ENCODE results near the gene PATZ1. TPM values are rescaled to one million over a fixed set of nuclear protein-coding genes. Genes with fewer than 3 reads are reported as not detected.
A peak's percentile ranks its signal among the peaks of the same experiment; 100 is the strongest.

The PATZ1 gene
- total and polyA plus RNA-seq, 2 experiments from 2014 or later = 23.2 to 56.8 TPM

DNA sequence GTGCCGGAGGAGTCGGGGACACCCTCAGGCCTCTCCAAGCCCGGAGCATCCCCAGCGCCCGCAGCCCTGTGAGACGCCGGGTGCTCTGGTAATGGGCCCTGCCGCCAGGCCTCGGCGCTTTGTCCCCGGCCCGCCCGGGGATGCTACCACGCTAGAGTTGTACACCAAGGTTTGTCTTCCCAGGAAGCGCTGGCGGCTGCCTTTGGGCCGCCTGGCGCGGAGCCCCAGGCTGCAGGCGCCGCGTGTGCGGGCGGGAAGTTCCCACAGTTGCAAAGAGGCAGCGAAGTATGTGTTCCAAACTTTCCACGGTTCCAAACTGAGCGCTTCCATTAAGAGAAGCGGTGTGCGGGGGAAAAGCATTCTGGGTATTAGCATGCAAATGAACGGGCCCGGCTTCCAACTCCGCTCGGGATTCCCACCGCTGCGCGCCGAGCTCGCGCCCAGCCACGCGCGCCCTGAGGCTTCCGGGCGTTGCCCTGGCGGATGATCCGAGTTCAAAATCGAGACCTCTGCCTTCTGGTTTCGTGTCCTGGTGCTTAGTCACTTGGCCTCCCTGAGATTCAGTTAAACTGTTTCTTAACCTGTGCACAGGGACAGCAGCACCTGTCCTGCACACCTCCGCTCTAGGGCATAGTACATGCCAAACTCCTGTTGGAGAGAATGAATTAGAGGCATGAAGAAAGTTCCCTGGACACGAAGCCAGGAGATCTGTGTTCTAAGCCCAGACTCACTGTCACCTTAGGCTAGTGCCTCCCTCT, 1.3 kb upstream of the PATZ1 start:
- H3K4me1 ChIP-seq (ENCODE audit: insufficient read depth) = peaks cover 15% of the 10 kb centered on the region
- peaks cover 32% of the 10 kb centered on the region for H3K4me1 Mint-ChIP-seq
- H3K36me3 ChIP-seq (ENCODE audit: insufficient read depth) = no peaks in the 10 kb centered on the region
- H3K9me2 ChIP-seq (ENCODE audit: insufficient read depth) = no peaks in the 10 kb centered on the region
- H3K27ac ChIP-seq (ENCODE audit: low read depth) = peak overlapping the region; percentile 99
- peaks cover 24% of the 10 kb centered on the region for H3K27me3 Mint-ChIP-seq (ENCODE audit: insufficient read depth, low read depth, poor library complexity)
- peak overlapping the region; percentile 83; the same call in 1 of the 2 replicates for H2AFZ ChIP-seq
- peaks cover 18% of the 10 kb centered on the region for H3F3A ChIP-seq (replicated peaks; ENCODE audit: low read depth)
- H3K4me2 ChIP-seq = peak overlapping the region; percentile 98
- ATAC-seq (peak; percentile 20), DNase-seq (ENCODE audit: low spot score) (peak; percentile 87)
- H3K9me3 Mint-ChIP-seq = no peaks in the 10 kb centered on the region; the same call in 2 of the 3 replicates
- H3K4me3 ChIP-seq = peak overlapping the region; percentile 95
- no peaks in the 10 kb centered on the region for H3K27me3 ChIP-seq (ENCODE audit: insufficient read depth)
- H3K4me3 Mint-ChIP-seq = peak overlapping the region; percentile 88
- H3K79me2 ChIP-seq (replicated peaks; ENCODE audit: insufficient read depth) = peaks cover 25% of the 10 kb centered on the region
- H3K27ac Mint-ChIP-seq = peak overlapping the region; percentile 95
- H4K20me1 ChIP-seq (replicated peaks; ENCODE audit: insufficient read depth) = no peaks in the 10 kb centered on the region
- peaks cover 31% of the 10 kb centered on the region for H3K36me3 Mint-ChIP-seq (ENCODE audit: low read depth)
- TF ChIP-seq POLR2AphosphoS5 (IDR thresholded peaks at IDR 0.05; ENCODE audit: low read depth) = peak; percentile 50; the same call in 1 of the 2 replicates
- no peak for TF ChIP-seq STAT1 (IDR thresholded peaks at IDR 0.05; ENCODE audit: unreplicated experiment)
- TF ChIP-seq ZNF331 (CRISPR knock-in tag; IDR thresholded peaks at IDR 0.05; ENCODE audit: low read depth) = no peak

DNA sequence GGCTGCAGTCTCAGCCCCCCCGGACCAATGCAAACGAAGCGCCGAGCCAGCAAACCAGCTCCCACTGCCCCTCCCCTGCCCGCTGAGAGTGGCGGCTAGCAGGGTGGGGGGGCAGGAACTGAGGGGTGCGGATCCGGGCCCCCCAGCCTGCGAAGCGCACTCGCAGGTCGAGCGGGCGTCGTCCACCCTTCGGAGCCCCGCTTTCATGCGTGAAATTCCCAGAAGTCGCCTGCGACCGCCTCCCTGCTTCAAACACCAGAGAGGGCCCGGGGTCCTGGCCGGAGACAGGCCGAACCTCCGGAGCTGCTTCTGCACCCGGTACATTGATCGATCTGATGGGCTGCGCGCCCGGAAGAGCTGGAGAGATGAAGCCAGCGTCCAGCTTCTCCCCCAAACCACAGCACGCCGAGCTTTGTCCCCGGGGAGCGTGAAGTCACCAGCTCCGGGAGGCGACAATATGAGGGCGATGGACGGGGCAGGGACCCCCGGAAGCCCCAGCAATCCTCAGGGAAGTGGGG, 646 bp upstream of the PATZ1 start:
- H3K27me3 Mint-ChIP-seq (ENCODE audit: insufficient read depth, low read depth, poor library complexity) = peaks cover 24% of the 10 kb centered on the region
- no peaks in the 10 kb centered on the region for H3K9me2 ChIP-seq (ENCODE audit: insufficient read depth)
- no peak overlapping the region; the same call in 1 of the 2 replicates for H2AFZ ChIP-seq
- H3K27me3 ChIP-seq (ENCODE audit: insufficient read depth) = no peaks in the 10 kb centered on the region
- 0 out of 2 replicates have a peak, but pooled peaks cover 4% of the 10 kb centered on the region for H4K20me1 ChIP-seq (replicated peaks; ENCODE audit: insufficient read depth)
- H3K36me3 ChIP-seq (ENCODE audit: insufficient read depth) = no peaks in the 10 kb centered on the region
- peaks cover 39% of the 10 kb centered on the region for H3K4me1 Mint-ChIP-seq
- H3K27ac Mint-ChIP-seq = peak overlapping the region; percentile 95
- peak overlapping the region; percentile 98 for H3K4me2 ChIP-seq
- H3K36me3 Mint-ChIP-seq (ENCODE audit: low read depth) = peaks cover 38% of the 10 kb centered on the region
- peak; percentile 82 for DNase-seq (ENCODE audit: low spot score)
- ATAC-seq = peak; percentile 16
- no peaks in the 10 kb centered on the region for H3K9me3 Mint-ChIP-seq
- TF ChIP-seq EZH2phosphoT487 (IDR thresholded peaks at IDR 0.05; ENCODE audit: unreplicated experiment) (no peak), POLR2AphosphoS5 (IDR thresholded peaks at IDR 0.05; ENCODE audit: low read depth) (peak; percentile 51), JUNB (IDR thresholded peaks at IDR 0.05; ENCODE audit: unreplicated experiment) (no peak), STAT1 (IDR thresholded peaks at IDR 0.05; ENCODE audit: unreplicated experiment) (no peak), CREB1 (CRISPR knock-in tag; IDR thresholded peaks at IDR 0.05; ENCODE audit: low read depth) (peak; percentile 11; the same call in 1 of the 2 replicates)
- TF ChIP-seq, protein P1, sequence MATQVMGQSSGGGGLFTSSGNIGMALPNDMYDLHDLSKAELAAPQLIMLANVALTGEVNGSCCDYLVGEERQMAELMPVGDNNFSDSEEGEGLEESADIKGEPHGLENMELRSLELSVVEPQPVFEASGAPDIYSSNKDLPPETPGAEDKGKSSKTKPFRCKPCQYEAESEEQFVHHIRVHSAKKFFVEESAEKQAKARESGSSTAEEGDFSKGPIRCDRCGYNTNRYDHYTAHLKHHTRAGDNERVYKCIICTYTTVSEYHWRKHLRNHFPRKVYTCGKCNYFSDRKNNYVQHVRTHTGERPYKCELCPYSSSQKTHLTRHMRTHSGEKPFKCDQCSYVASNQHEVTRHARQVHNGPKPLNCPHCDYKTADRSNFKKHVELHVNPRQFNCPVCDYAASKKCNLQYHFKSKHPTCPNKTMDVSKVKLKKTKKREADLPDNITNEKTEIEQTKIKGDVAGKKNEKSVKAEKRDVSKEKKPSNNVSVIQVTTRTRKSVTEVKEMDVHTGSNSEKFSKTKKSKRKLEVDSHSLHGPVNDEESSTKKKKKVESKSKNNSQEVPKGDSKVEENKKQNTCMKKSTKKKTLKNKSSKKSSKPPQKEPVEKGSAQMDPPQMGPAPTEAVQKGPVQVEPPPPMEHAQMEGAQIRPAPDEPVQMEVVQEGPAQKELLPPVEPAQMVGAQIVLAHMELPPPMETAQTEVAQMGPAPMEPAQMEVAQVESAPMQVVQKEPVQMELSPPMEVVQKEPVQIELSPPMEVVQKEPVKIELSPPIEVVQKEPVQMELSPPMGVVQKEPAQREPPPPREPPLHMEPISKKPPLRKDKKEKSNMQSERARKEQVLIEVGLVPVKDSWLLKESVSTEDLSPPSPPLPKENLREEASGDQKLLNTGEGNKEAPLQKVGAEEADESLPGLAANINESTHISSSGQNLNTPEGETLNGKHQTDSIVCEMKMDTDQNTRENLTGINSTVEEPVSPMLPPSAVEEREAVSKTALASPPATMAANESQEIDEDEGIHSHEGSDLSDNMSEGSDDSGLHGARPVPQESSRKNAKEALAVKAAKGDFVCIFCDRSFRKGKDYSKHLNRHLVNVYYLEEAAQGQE (IDR thresholded peaks at IDR 0.05; ENCODE audit: unreplicated experiment) = no peak
- TF ChIP-seq, protein P2, sequence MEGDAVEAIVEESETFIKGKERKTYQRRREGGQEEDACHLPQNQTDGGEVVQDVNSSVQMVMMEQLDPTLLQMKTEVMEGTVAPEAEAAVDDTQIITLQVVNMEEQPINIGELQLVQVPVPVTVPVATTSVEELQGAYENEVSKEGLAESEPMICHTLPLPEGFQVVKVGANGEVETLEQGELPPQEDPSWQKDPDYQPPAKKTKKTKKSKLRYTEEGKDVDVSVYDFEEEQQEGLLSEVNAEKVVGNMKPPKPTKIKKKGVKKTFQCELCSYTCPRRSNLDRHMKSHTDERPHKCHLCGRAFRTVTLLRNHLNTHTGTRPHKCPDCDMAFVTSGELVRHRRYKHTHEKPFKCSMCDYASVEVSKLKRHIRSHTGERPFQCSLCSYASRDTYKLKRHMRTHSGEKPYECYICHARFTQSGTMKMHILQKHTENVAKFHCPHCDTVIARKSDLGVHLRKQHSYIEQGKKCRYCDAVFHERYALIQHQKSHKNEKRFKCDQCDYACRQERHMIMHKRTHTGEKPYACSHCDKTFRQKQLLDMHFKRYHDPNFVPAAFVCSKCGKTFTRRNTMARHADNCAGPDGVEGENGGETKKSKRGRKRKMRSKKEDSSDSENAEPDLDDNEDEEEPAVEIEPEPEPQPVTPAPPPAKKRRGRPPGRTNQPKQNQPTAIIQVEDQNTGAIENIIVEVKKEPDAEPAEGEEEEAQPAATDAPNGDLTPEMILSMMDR (conservative IDR thresholded peaks at IDR 0.05; ENCODE audit: low read depth in 2 of 2) = no peak
- H3K27ac ChIP-seq (ENCODE audit: low read depth) = peak overlapping the region; percentile 99
- peak overlapping the region; percentile 95 for H3K4me3 ChIP-seq
- H3F3A ChIP-seq (replicated peaks; ENCODE audit: low read depth) = peaks cover 18% of the 10 kb centered on the region
- H3K79me2 ChIP-seq (replicated peaks; ENCODE audit: insufficient read depth) = peaks cover 31% of the 10 kb centered on the region
- peak overlapping the region; percentile 88 for H3K4me3 Mint-ChIP-seq
- peaks cover 21% of the 10 kb centered on the region for H3K4me1 ChIP-seq (ENCODE audit: insufficient read depth)

Data from GM23338 (cell line).